RCC 7860 (cell line): ENCODE results near the gene TPBG.

Source experiments
- DNase-seq: peaks from one replicate; pipeline ENCODE4 v3.0.0-alpha.2; 2015; ENCODE audit warnings: low spot score
- FAIRE-seq: peaks from 2 replicates; lab custom pipeline; 2012; peaks lifted over from hg19 to GRCh38; lab: Jason Lieb, UNC

Gene TPBG

GRCh38 chr6:82363428-82364086, at the start of gene TPBG:
TSS of gene TPBG (plus strand) at chr6:82363817. CDS start at chr6:82364962, 1,145 bp downstream.
- FAIRE-seq (peak; percentile 28), DNase-seq (peak; percentile 72)

- no peak for DNase-seq
- no peak for FAIRE-seq
Observed at GRCh38 chr6:82322386-82322785, 41.2 kb upstream of the TPBG start.

- DNase-seq, result no peak
- no peak for FAIRE-seq
Observed at GRCh38 chr6:82329766-82330165, 33.9 kb upstream of the TPBG start.

DNA sequence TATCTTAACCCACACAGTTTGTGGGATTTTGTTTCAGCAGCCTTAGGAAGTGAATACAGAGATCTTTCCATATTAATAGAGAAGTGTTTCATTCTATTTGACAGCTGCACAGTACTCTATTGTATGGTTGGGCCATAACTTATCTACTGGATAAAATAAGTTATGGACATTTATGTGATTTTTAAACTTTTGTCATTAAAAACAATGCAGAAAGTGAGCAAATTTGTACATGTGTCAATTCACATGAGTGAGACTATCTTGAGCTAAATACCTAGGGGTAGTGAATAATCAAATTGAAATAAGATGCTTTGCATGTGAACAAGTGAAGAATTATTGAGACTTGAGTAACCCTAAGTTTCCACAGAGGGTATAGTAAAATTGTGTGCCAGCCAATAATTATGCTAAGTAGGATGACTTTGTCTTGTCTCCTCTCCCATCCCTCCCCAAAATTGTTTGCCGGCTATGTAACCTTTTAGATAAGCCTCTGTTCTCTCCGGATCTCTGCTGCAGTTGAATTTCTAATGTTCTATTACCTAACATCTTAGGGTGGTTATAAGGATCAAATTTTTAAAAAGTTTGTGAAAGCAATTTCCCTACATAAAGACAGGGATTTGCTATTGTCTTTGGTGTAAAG, 33.3 kb upstream of the TPBG start:
- DNase-seq (no peak), FAIRE-seq (no peak)

DNA sequence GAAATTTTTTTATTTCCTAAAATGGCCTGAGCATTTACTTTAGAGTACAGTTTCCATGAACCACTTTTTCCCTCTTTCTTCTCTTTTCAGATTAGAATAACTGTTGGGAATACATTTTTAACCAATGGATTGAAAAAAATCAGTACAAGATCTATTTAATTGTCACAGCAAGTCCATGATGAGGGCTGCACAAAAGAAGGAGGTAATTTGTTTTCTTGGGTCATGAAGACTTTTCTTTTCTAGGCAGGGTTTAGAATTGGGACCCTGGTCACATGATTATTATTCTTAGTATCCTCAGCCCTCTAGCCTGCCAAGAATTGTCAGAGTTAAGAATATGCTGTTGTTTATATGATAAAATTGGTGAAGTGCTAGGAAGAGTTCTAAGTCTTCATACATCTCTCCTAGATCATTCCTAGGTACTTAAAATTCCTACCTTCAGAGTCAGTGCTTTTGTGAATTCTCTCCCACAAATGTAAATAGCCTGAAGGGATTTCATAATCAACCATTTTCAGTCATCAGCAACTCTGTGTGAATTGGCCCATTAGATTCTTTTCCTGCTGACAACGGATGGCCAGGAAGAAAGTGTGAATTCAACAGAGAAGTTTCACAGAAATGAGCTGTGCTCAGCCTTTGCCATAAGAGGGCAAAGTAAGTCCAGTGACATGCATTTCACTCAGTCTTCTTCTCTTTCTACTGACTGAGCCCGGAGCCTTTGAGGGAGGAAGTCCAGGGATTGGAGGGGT, 32.4 kb upstream of the TPBG start:
- DNase-seq, result no peak
- FAIRE-seq, result no peak

DNA sequence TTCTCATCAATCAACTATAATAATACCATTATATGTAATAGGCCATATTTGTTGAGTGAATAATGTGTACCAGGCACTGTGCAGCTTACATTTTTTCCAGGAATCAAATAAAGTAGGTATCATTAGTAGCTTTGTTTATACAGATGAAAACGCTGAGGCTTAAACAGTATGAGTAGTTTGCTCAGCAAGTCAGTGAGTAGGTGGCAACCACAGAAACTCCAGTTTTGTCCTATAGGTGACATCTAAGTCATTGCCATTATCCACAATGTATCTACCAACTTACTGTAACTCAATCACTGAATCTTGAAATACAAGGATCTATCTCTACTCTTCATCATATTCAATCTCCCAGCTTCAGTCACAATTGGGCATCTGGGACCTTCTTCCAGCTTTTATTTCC, 29.8 kb upstream of the TPBG start:
- FAIRE-seq (no peak), DNase-seq (no peak)

DNA sequence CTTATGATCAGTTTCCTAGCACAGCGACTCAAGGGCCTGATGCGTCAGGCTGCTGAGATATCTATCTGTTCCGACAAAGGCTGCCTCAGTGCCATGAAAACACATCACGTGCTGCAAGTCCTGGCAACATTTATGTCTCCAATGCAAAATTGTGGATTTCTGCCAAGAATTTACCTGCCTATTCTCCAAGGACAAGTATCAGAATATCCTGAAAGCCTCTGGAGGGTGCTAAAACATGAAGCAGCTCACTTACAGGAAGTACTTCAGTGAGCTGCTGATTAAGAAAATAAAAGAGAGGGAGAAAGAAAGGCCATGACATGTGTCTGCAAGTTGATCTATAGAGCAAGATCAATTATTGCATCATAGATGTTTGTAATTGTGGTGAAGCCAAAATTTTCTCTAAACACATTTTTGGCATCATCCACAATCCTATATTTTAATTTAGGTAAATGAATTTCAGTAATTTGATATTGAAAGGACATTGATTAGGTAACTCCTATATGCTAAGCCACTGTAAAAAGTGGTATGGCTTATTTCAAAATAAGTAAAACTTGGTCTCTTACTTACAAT, 25.8 kb upstream of the TPBG start:
- FAIRE-seq (no peak), DNase-seq (no peak)

- no peak for FAIRE-seq
- DNase-seq, result no peak
Observed at GRCh38 chr6:82348130-82348529, 15.5 kb upstream of the TPBG start.

DNA sequence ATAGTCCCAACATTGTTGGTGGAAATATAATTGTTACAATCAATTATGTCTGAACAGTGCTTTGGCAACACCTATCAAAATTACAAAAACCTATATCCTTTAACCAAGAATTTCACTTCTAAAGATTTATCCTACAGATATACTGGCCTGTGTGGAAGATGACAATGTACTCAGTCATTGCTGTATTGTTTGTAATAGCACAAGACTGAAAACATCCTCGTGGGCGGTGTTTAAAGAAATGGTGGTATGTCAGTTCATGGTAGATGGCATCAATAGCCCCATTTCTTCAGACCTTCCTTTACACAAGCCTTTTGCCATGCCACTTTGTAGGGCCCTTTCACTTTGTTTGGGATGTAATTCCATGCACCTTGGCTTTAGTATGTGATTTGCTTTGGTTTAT, 9.8 kb upstream of the TPBG start:
- no peak for FAIRE-seq
- DNase-seq, result no peak

GRCh38 chr6:82360552-82360951, 3.1 kb upstream of the TPBG start:
- DNase-seq, result no peak
- FAIRE-seq, result no peak

DNA sequence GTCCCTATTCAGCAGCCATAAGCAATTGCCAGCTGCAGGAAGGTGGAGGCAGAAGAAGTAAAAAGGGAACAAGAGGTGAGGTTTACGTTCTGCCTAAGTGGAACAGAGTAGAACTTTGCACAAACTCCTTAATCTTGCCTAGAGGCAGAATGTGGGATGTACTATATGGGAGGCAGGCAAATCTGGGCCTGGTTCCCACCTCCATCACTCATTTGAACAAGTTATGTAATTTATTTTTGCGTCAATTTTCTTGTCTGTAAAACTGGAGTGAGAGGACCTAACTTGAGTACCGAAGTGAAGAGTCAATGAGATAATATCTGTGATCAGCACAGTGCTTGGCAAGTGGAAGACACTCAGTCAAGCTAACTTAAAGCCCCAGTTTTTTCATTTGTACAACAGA, 2.0 kb upstream of the TPBG start:
- no peak for FAIRE-seq
- no peak for DNase-seq

- DNase-seq, result no peak
- no peak for FAIRE-seq
Observed at GRCh38 chr6:82362144-82362543, 1.5 kb upstream of the TPBG start.

GRCh38 chr6:82362878-82363427, 664 bp upstream of the TPBG start:
- no peak for DNase-seq
- FAIRE-seq, result no peak

- FAIRE-seq (no peak), DNase-seq (peak; percentile 28)
Observed at GRCh38 chr6:82364087-82365015, 734 bp downstream of the TPBG start.

GRCh38 chr6:82365016-82365795, 1.6 kb downstream of the TPBG start:
- FAIRE-seq, result no peak
- no peak for DNase-seq

GRCh38 chr6:82367704-82368103, 4.1 kb downstream of the TPBG start:
- no peak for FAIRE-seq
- DNase-seq, result no peak

DNA sequence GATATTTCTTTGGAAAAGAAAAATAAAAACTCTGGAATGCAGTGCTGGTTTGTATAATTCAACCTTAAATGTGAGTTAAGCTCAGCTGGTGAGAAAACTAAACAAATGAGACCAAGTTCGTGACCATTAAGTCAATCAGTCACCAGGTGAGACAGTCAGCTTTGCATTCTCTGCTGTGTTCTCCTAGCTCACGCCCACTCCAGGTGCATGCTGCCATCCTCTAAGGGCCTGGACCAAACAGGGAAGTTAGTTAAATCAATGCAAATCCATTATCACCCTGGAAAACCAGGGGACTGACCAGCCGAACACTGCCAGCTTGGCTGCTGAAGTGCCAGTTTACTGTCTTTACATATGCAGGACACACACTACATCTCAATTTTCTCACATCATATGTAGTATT, 7.2 kb downstream of the TPBG start:
- DNase-seq (no peak), FAIRE-seq (no peak)

DNA sequence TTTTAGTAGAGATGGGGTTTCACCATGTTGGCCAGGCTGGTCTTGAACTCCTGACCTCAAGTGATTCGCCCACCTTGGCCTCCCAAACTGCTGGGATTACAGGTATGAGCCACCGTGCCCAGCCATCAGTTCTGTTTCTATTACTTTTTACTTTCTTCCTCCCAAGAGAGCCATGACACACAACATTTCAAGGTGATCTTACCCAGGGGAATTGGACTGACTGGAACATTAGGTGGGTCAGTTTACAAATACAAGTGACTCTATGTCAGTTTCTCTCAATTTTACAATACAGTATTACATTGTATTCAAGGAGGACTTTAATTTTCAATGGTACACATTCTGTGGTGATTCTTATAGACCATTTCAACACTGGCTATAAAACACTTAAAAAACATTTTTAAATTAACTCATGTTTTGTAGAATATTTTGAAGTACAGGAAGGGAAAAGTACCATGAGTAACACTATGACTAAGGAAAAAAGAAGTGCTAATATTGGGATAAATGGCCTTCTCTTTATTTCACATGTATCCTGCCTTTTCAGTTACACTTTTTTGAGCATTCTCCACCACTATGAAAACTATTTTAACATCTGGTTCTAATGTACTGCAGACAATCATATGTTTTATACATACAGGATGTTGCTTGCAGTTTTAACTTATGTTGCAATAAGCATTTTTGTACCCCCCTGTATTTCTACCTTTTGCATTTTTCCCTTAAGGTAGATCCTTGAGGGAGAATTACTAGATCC, 8.4 kb downstream of the TPBG start:
- no peak for DNase-seq

GRCh38 chr6:82372656-82373055, 9.0 kb downstream of the TPBG start:
- FAIRE-seq (no peak), DNase-seq (no peak)

More for the DNA sequence above, 8.4 kb downstream of the TPBG start:
- no peak for FAIRE-seq
